Smooth muscle cell of trachea (primary cell): Measurements from ENCODE around the gene GPR35. TPM values are rescaled to one million over a fixed set of nuclear protein-coding genes. Genes with fewer than 3 reads are reported as not detected.

Experiments
- total RNA-seq: library from RNA; depleted of rRNA; stranded (reverse); fragments of >200 nt; gene quantifications from 2 replicates; pipeline ENCODE4 v1.2.1, GENCODE V29; 2014

The GPR35 gene, protein sequence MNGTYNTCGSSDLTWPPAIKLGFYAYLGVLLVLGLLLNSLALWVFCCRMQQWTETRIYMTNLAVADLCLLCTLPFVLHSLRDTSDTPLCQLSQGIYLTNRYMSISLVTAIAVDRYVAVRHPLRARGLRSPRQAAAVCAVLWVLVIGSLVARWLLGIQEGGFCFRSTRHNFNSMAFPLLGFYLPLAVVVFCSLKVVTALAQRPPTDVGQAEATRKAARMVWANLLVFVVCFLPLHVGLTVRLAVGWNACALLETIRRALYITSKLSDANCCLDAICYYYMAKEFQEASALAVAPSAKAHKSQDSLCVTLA
- total RNA-seq, result 0.99 TPM in 1 of 2 replicates, not detected in the other

DNA sequence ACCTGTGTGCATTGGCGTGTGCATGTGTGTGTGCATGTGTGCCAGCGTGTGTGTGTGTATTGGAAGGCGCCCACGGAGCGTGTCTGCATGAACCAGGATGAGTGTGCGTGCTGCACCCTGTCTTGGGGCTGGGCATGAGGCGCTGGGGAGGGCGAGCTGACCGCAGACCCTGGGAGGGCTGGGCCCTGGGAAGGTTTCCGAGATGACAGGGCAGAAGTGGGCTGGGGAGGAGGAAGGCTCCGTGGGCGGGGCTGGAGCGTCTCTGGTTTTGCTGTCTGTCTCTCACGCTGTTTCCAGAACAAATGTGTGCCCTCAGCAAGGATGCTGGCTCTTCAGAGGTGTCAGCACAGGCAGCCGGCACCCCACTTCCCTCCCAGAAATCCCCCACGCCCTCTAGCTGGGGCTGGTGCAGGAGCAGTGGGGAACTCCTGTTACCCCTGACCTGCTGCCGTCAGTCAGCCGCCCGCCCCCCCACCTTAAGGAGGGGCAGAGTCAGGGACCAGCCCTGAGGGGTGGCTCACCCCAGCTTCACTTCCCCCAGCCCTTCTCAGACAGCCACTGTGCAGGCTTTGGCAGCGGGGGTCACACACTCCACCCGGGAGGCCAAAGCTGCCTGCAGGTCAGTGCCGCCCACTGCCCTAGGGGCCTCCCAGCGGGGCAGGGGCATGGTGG lies at the start of gene GPR35:
TSS of gene GPR35 (plus strand) at position 531 of the 672 bp plus-strand sequence. CDS start 4,473 bp downstream, outside the sequence.

DNA sequence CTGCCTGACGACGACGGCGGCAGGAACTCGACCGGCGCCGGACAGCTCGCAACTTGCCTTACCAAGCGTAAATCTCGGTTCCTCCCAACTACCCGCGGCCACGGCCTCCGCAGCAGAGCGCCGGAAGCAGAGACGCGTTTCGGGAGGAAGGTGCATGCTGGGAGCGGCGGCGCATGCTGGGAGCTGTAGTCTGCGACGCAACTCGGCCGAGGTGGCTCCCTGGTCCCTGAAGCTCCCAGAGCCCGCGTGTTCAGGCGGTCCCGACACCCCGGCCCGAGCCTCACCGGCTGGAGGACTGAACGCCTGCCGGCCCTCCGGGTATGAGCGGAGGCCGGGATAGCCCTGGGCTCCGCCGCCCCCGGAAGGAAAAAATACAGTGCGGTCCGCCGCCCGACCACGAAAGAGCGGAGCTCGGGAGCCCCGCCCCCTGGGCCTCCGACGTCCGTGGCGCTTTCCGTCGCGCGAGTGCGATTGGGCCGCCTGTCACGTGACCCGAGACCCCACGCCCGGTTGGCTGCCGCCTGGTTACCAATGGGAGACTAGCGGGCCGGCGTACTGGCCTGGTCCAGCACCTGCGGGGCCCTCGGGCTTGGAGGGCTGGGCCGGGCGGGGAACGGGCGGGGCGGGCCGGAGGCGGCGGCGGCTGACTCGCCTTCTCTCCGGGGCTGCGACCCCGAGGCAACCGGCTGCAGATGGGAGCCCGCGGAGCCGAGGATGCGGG lies 38.9 kb upstream of the GPR35 start, which contains the start of gene CAPN10:
TSS of gene CAPN10 (plus strand) at position 537 of the 721 bp plus-strand sequence. CDS start at position 715, 178 bp downstream.

Other genes starting within 250 kb of the GPR35 start
- gene GPC1, start 189.8 kb upstream of the GPR35 start, total RNA-seq, result 143 and 371 TPM in 2 replicates
- gene ANKMY1, start 67.5 kb upstream of the GPR35 start, total RNA-seq, result 7.0 and 8.4 TPM in 2 replicates
- 3.1 and 3.3 TPM in 2 replicates for gene DUSP28, start 65.1 kb upstream of the GPR35 start, total RNA-seq
- 30.1 and 36.4 TPM in 2 replicates for gene RNPEPL1, start 57.0 kb upstream of the GPR35 start, total RNA-seq
- 24.0 and 24.6 TPM in 2 replicates for gene CAPN10, start 38.7 kb upstream of the GPR35 start, total RNA-seq
- 0.17 TPM in 1 of 2 replicates, not detected in the other for gene AQP12B, start 57.4 kb downstream of the GPR35 start, total RNA-seq
- gene AQP12A, start 66.4 kb downstream of the GPR35 start, total RNA-seq, result not detected in 2 replicates
- not detected in 2 replicates for gene KIF1A, start 194.7 kb downstream of the GPR35 start, total RNA-seq
- not detected in 2 replicates for gene AGXT, start 243.3 kb downstream of the GPR35 start, total RNA-seq